Nephron (organoid): ENCODE measurements around the gene KDM6A.
"Not testable (repeated sequence)": the region's sequence is repeated elsewhere in the genome, so short reads cannot be mapped to it uniquely, and the experiment has no call there.

Source experiments
- H3K27ac Mint-ChIP-seq, 3 experiments: 2 replicates each; pipeline ENCODE4 v1.8.0; 2020; ENCODE audit warnings: mixed read lengths in 3 of 3, mild to moderate bottlenecking in 2 of 3, moderate library complexity in 1 of 3
- H3K27me3 Mint-ChIP-seq: 2 replicates; pipeline ENCODE4 v1.8.0; 2021; ENCODE audit warnings: low read depth, mild to moderate bottlenecking, moderate library complexity, mixed read lengths
- H3K36me3 Mint-ChIP-seq: 2 replicates; pipeline ENCODE4 v1.8.0; 2020; ENCODE audit warnings: low read depth, mixed read lengths
- H3K4me1 Mint-ChIP-seq: 2 replicates; pipeline ENCODE4 v1.8.0; 2020; ENCODE audit warnings: mixed read lengths
- H3K4me3 Mint-ChIP-seq, 3 experiments: 2 replicates each; pipeline ENCODE4 v1.8.0; 2020; ENCODE audit warnings: mild to moderate bottlenecking in 3 of 3, mixed read lengths in 3 of 3, moderate library complexity in 2 of 3
- H3K9me3 Mint-ChIP-seq: 2 replicates; pipeline ENCODE4 v1.8.0; 2020; ENCODE audit warnings: mixed read lengths
- TF ChIP-seq, protein P1 (sequence below), 3 experiments: fragments of 200-600 bp; sonication (generic); IDR thresholded peaks; one replicate each; pipeline ENCODE4 v1.5.0; 2021; ENCODE audit warnings: antibody characterized with exemption in 3 of 3; ENCODE audit not compliant: unreplicated experiment in 3 of 3

The KDM6A gene

DNA sequence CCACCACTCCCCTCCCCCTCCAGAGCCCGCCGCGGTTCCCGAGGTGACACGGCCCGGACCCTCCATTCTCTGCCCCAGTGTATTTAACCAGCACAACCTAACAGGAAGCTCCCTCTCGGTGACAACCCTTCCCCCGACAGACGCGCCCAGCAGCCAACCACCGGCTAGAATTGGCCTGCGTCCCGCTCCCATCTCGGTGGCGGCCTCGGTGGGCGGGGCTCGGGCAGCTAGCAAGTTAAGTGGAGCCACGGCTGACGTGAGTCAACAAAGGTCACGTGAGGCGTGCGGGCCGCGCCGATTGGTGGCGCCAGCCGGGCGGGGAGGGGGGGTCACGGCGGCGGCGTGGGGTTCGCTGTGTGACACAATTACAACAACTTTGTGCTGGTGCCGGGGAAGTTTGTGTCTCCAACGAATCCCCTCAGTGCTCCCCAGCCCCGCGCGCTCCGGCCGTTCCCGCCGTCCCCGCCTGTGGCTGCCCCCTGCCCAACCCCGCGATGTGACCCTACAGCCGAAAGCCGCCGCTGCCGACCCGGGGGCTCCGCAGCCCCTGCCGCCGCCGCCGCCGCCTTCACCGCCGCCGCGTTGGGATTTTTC lies at the start of gene KDM6A:
TSS of gene KDM6A (plus strand) at position 368 of the 594 bp plus-strand sequence. CDS start 364 bp downstream, outside the sequence.
- peaks cover 12% of the 10 kb centered on the region for H3K4me1 Mint-ChIP-seq
- H3K27ac Mint-ChIP-seq = peak within 1 kb of the TSS; percentile 88 to 98 (median 97)
- TF ChIP-seq, protein P1, sequence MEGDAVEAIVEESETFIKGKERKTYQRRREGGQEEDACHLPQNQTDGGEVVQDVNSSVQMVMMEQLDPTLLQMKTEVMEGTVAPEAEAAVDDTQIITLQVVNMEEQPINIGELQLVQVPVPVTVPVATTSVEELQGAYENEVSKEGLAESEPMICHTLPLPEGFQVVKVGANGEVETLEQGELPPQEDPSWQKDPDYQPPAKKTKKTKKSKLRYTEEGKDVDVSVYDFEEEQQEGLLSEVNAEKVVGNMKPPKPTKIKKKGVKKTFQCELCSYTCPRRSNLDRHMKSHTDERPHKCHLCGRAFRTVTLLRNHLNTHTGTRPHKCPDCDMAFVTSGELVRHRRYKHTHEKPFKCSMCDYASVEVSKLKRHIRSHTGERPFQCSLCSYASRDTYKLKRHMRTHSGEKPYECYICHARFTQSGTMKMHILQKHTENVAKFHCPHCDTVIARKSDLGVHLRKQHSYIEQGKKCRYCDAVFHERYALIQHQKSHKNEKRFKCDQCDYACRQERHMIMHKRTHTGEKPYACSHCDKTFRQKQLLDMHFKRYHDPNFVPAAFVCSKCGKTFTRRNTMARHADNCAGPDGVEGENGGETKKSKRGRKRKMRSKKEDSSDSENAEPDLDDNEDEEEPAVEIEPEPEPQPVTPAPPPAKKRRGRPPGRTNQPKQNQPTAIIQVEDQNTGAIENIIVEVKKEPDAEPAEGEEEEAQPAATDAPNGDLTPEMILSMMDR (IDR thresholded peaks at IDR 0.05; ENCODE audit: unreplicated experiment in 3 of 3) = no peak
- H3K4me3 Mint-ChIP-seq = peak within 1 kb of the TSS; percentile 94 to 99 (median 96)
- no peaks in the 10 kb centered on the region for H3K36me3 Mint-ChIP-seq
- H3K27me3 Mint-ChIP-seq = no peaks in the 10 kb centered on the region
- H3K9me3 Mint-ChIP-seq = peaks cover 7% of the 10 kb centered on the region

DNA sequence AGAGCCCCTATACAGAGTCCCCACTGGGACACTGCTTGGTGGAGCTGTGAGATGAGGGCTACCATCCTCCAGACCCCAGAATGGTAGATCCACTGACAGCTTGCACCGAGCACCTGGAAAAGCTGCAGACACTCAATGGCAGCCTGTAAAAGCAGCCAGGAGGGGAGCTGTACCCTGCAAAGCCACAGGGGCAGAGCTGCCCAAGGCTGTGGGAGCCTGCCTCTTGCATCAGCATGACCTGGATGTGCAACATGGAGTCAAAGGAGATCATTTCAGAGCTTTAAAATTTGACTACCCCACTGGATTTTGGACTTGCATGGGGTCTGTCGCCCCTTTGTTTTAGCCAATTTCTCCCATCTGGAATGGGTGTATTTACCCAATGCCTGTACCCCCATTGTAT lies 49.8 kb upstream of the KDM6A start:
- H3K4me3 Mint-ChIP-seq, H3K27me3 Mint-ChIP-seq, H3K27ac Mint-ChIP-seq, H3K36me3 Mint-ChIP-seq, H3K4me1 Mint-ChIP-seq: not testable (repeated sequence)
- H3K9me3 Mint-ChIP-seq = peaks cover 11% of the 10 kb centered on the region

DNA sequence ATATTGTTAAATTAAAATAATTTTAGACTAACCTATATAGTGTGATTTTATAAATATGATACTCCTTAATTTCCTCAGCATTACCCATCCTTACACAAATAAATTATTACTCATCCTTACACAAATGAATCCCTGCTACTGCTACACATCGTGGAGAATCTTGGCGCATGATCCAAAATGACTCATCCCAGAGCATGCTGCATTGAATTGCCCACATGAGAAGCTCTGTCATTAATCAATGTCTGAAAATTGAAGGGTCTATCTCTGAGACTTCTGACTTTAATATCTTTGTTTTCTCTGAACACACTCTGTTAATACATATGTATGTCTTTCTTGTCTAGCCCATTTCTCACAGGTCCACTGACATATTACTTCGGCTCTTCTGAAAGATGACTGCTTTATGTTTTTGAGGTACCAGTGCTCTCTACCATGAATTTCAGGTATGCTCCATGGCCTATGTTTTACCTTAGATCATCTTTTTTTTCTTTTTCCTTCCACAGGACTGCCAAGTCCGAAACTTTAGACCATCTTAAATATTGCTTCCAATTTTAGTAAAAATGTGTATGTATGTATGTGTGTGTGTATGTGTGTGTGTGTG lies 44.9 kb upstream of the KDM6A start:
- no peak overlapping the region for H3K4me3 Mint-ChIP-seq
- no peaks in the 10 kb centered on the region for H3K36me3 Mint-ChIP-seq
- peaks cover 9% of the 10 kb centered on the region for H3K9me3 Mint-ChIP-seq
- TF ChIP-seq, protein P1 (IDR thresholded peaks at IDR 0.05; ENCODE audit: unreplicated experiment in 3 of 3) = no peak
- H3K27ac Mint-ChIP-seq = no peak overlapping the region
- H3K27me3 Mint-ChIP-seq = peaks cover 3% of the 10 kb centered on the region
- no peaks in the 10 kb centered on the region for H3K4me1 Mint-ChIP-seq

DNA sequence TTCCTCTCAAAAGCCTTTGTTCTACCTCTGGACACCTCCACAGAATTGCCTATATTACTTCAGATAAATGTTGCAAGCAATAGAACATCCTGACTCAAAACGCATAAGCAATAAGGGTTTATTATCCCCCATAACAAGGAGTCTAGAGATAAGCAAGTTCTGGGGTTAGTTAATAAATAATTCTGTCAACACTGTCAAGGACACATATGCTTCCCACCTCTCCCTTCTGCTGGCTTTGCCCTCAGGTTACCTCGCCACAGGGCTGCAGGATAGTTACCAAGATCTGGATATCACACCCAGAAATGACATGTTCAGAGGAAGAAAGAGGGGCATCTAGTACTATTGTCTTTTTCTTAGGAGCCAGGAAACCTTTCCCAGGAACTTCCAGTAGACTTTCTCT lies 43.2 kb upstream of the KDM6A start:
- Mint-ChIP-seq H3K4me1 (no peaks in the 10 kb centered on the region), H3K36me3 (no peaks in the 10 kb centered on the region), H3K9me3 (peaks cover 12% of the 10 kb centered on the region), H3K27ac (no peak overlapping the region), H3K27me3 (peaks cover 3% of the 10 kb centered on the region), H3K4me3 (no peak overlapping the region)
- TF ChIP-seq, protein P1 (IDR thresholded peaks at IDR 0.05; ENCODE audit: unreplicated experiment in 3 of 3) = no peak

DNA sequence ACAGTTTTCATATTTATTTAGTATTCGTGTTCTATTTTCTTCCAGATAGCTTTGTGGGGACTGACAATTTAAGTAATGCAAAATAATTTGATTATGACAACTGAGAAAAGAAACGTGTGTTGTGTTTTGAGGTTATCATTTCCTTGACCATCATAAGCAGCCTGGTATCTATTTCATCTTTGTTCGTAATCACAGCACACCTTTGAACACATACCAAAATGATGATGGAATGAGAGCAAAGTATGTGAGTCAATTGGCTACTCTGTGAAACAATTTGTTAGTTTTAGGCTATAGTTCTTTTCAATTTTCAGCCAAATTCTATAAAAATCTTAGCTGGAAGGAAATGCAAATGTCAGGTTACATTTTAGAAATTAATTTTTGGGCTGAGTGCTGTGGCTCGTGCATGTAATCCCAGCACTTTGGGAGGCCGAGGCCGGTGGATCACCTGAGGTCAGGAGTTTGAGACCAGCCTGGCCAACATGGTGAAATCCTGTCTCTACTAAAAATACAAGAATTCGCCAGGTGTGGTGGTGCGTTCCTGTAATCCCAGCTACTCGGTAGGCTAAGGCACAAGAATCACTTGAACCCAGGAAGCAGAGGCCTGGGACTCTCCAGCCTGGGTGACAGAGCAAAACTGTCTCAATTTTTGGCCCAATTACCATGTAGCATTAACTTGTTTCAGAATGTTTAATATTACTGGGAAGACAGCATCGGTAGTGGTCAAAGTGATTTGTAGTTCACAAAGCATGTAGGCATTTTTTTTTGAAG lies 30.3 kb upstream of the KDM6A start:
- Mint-ChIP-seq H3K4me3 (no peak overlapping the region), H3K27ac (no peak overlapping the region), H3K9me3 (peaks cover 17% of the 10 kb centered on the region)

DNA sequence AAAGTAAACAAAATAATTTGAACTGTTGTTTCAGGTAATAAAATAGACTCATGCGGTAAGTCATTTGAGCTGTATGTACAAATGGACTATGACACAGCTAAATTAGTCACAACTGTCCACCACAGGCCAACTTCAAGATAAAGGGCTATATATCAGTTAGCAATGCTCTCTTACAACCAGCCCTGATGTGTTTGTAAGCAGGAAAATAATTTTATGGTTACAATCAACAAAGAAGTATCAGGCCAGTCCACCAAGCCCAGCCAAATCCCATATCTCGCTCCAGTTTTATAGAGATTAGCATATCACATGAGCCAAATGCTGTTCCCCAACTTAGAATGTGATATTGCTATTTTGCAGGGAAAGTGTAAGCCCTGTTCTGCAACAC lies 29.7 kb upstream of the KDM6A start:
- no peak overlapping the region for H3K4me3 Mint-ChIP-seq
- no peaks in the 10 kb centered on the region for H3K36me3 Mint-ChIP-seq
- H3K27me3 Mint-ChIP-seq = no peaks in the 10 kb centered on the region
- H3K4me1 Mint-ChIP-seq = no peaks in the 10 kb centered on the region
- peaks cover 14% of the 10 kb centered on the region for H3K9me3 Mint-ChIP-seq
- H3K27ac Mint-ChIP-seq = no peak overlapping the region
- TF ChIP-seq, protein P1 (IDR thresholded peaks at IDR 0.05; ENCODE audit: unreplicated experiment in 3 of 3) = no peak

More for the DNA sequence above, 30.3 kb upstream of the KDM6A start:
- Mint-ChIP-seq H3K36me3 (no peaks in the 10 kb centered on the region), H3K4me1 (no peaks in the 10 kb centered on the region), H3K27me3 (no peaks in the 10 kb centered on the region)
- TF ChIP-seq, protein P1 (IDR thresholded peaks at IDR 0.05; ENCODE audit: unreplicated experiment in 3 of 3) = no peak
